ENCODE data around the gene AGBL4. TPM values are rescaled to one million over a fixed set of nuclear protein-coding genes. Genes with fewer than 3 reads are reported as not detected.

Gene AGBL4
- total and polyA plus RNA-seq, 2 donors: 0.18 to 0.24 TPM

- no peak for DNase-seq (ENCODE audit: low read depth in 6 of 9, low spot score in 9 of 9)
- WGBS: 89% methylated on average over 1 of the region's 1 CpG
- Histone ChIP-seq H3K36me3 (ENCODE audit: control insufficient read depth in 2 of 2, insufficient read depth in 2 of 2, low read length in 1 of 2) (no peaks in the 10 kb centered on the region), H3K4me3 (ENCODE audit: low read length in 2 of 2) (no peak overlapping the region), H3K27ac (ENCODE audit: low read depth in 1 of 2, low read length in 1 of 2) (no peak overlapping the region), H3K4me1 (ENCODE audit: control insufficient read depth in 2 of 2, insufficient read depth in 2 of 2, low read length in 2 of 2) (no peaks in the 10 kb centered on the region), H3K27me3 (ENCODE audit: control insufficient read depth in 2 of 2, insufficient read depth in 1 of 2, low read length in 1 of 2) (no peaks in the 10 kb centered on the region), H3K9me3 (ENCODE audit: control insufficient read depth in 2 of 2, insufficient read depth in 1 of 2, low read length in 1 of 2) (no peaks in the 10 kb centered on the region)
Observed at GRCh38 chr1:48600182-48600581, 1423.6 kb downstream of the AGBL4 start.

GRCh38 chr1:48597663-48598062 is 1426.1 kb downstream of the AGBL4 start:
- no peak for DNase-seq (ENCODE audit: low read depth in 6 of 9, low spot score in 9 of 9)
- H3K36me3 ChIP-seq (ENCODE audit: control insufficient read depth in 2 of 2, insufficient read depth in 2 of 2, low read length in 1 of 2): no peaks in the 10 kb centered on the region
- H3K4me1 ChIP-seq (ENCODE audit: control insufficient read depth in 2 of 2, insufficient read depth in 2 of 2, low read length in 2 of 2): no peaks in the 10 kb centered on the region
- no peak overlapping the region for H3K27ac ChIP-seq (ENCODE audit: low read depth in 1 of 2, low read length in 1 of 2)
- no peak overlapping the region for H3K4me3 ChIP-seq (ENCODE audit: low read length in 2 of 2)
- H3K27me3 ChIP-seq (ENCODE audit: control insufficient read depth in 2 of 2, insufficient read depth in 1 of 2, low read length in 1 of 2): no peaks in the 10 kb centered on the region
- no peaks in the 10 kb centered on the region for H3K9me3 ChIP-seq (ENCODE audit: control insufficient read depth in 2 of 2, insufficient read depth in 1 of 2, low read length in 1 of 2)

GRCh38 chr1:48596046-48596445 is 1427.7 kb downstream of the AGBL4 start:
- Histone ChIP-seq H3K4me1 (ENCODE audit: control insufficient read depth in 2 of 2, insufficient read depth in 2 of 2, low read length in 2 of 2) (no peaks in the 10 kb centered on the region), H3K36me3 (ENCODE audit: control insufficient read depth in 2 of 2, insufficient read depth in 2 of 2, low read length in 1 of 2) (no peaks in the 10 kb centered on the region), H3K27me3 (ENCODE audit: control insufficient read depth in 2 of 2, insufficient read depth in 1 of 2, low read length in 1 of 2) (no peaks in the 10 kb centered on the region), H3K27ac (ENCODE audit: low read depth in 1 of 2, low read length in 1 of 2) (no peak overlapping the region), H3K9me3 (ENCODE audit: control insufficient read depth in 2 of 2, insufficient read depth in 1 of 2, low read length in 1 of 2) (no peaks in the 10 kb centered on the region), H3K4me3 (ENCODE audit: low read length in 2 of 2) (no peak overlapping the region)
- no peak for DNase-seq (ENCODE audit: low read depth in 6 of 9, low spot score in 9 of 9)
- 86% methylated on average over 2 of the region's 2 CpGs for WGBS

GRCh38 chr1:48595613-48596012 is 1428.1 kb downstream of the AGBL4 start:
- Histone ChIP-seq H3K27me3 (ENCODE audit: control insufficient read depth in 2 of 2, insufficient read depth in 1 of 2, low read length in 1 of 2) (no peaks in the 10 kb centered on the region), H3K4me1 (ENCODE audit: control insufficient read depth in 2 of 2, insufficient read depth in 2 of 2, low read length in 2 of 2) (no peaks in the 10 kb centered on the region), H3K9me3 (ENCODE audit: control insufficient read depth in 2 of 2, insufficient read depth in 1 of 2, low read length in 1 of 2) (no peaks in the 10 kb centered on the region), H3K36me3 (ENCODE audit: control insufficient read depth in 2 of 2, insufficient read depth in 2 of 2, low read length in 1 of 2) (no peaks in the 10 kb centered on the region), H3K4me3 (ENCODE audit: low read length in 2 of 2) (no peak overlapping the region), H3K27ac (ENCODE audit: low read depth in 1 of 2, low read length in 1 of 2) (no peak overlapping the region)
- DNase-seq (ENCODE audit: low read depth in 6 of 9, low spot score in 9 of 9): no peak
- 96% methylated on average over 5 of the region's 5 CpGs for WGBS

GRCh38 chr1:48592330-48592729 is 1431.4 kb downstream of the AGBL4 start:
- no peak overlapping the region for H3K27ac ChIP-seq (ENCODE audit: low read depth in 1 of 2, low read length in 1 of 2)
- WGBS: 94% methylated on average over 1 of the region's 1 CpG
- no peaks in the 10 kb centered on the region for H3K36me3 ChIP-seq (ENCODE audit: control insufficient read depth in 2 of 2, insufficient read depth in 2 of 2, low read length in 1 of 2)
- no peaks in the 10 kb centered on the region for H3K9me3 ChIP-seq (ENCODE audit: control insufficient read depth in 2 of 2, insufficient read depth in 1 of 2, low read length in 1 of 2)
- no peaks in the 10 kb centered on the region for H3K4me1 ChIP-seq (ENCODE audit: control insufficient read depth in 2 of 2, insufficient read depth in 2 of 2, low read length in 2 of 2)
- DNase-seq (ENCODE audit: low read depth in 6 of 9, low spot score in 9 of 9): no peak
- H3K4me3 ChIP-seq (ENCODE audit: low read length in 2 of 2): no peak overlapping the region
- H3K27me3 ChIP-seq (ENCODE audit: control insufficient read depth in 2 of 2, insufficient read depth in 1 of 2, low read length in 1 of 2): no peaks in the 10 kb centered on the region

- Histone ChIP-seq H3K4me3 (ENCODE audit: low read length in 2 of 2) (no peak overlapping the region), H3K27me3 (ENCODE audit: control insufficient read depth in 2 of 2, insufficient read depth in 1 of 2, low read length in 1 of 2) (no peaks in the 10 kb centered on the region), H3K9me3 (ENCODE audit: control insufficient read depth in 2 of 2, insufficient read depth in 1 of 2, low read length in 1 of 2) (no peaks in the 10 kb centered on the region), H3K27ac (ENCODE audit: low read depth in 1 of 2, low read length in 1 of 2) (no peak overlapping the region), H3K4me1 (ENCODE audit: control insufficient read depth in 2 of 2, insufficient read depth in 2 of 2, low read length in 2 of 2) (no peaks in the 10 kb centered on the region), H3K36me3 (ENCODE audit: control insufficient read depth in 2 of 2, insufficient read depth in 2 of 2, low read length in 1 of 2) (no peaks in the 10 kb centered on the region)
- DNase-seq (ENCODE audit: low read depth in 6 of 9, low spot score in 9 of 9): no peak
- 94% methylated on average over 4 of the region's 4 CpGs for WGBS
Observed at GRCh38 chr1:48591181-48591580, 1432.6 kb downstream of the AGBL4 start.

GRCh38 chr1:48588061-48588460 is 1435.7 kb downstream of the AGBL4 start:
- no peak overlapping the region for H3K27ac ChIP-seq (ENCODE audit: low read depth in 1 of 2, low read length in 1 of 2)
- H3K4me3 ChIP-seq (ENCODE audit: low read length in 2 of 2): no peak overlapping the region
- no peaks in the 10 kb centered on the region for H3K36me3 ChIP-seq (ENCODE audit: control insufficient read depth in 2 of 2, insufficient read depth in 2 of 2, low read length in 1 of 2)
- no peak for DNase-seq (ENCODE audit: low read depth in 6 of 9, low spot score in 9 of 9)
- no peaks in the 10 kb centered on the region for H3K27me3 ChIP-seq (ENCODE audit: control insufficient read depth in 2 of 2, insufficient read depth in 1 of 2, low read length in 1 of 2)
- H3K4me1 ChIP-seq (ENCODE audit: control insufficient read depth in 2 of 2, insufficient read depth in 2 of 2, low read length in 2 of 2): no peaks in the 10 kb centered on the region
- no peaks in the 10 kb centered on the region for H3K9me3 ChIP-seq (ENCODE audit: control insufficient read depth in 2 of 2, insufficient read depth in 1 of 2, low read length in 1 of 2)

GRCh38 chr1:48582408-48582807 is 1441.3 kb downstream of the AGBL4 start:
- no peaks in the 10 kb centered on the region for H3K4me1 ChIP-seq (ENCODE audit: control insufficient read depth in 2 of 2, insufficient read depth in 2 of 2, low read length in 2 of 2)

GRCh38 chr1:48581270-48581669 is 1442.5 kb downstream of the AGBL4 start:
- Histone ChIP-seq H3K27me3 (ENCODE audit: control insufficient read depth in 2 of 2, insufficient read depth in 1 of 2, low read length in 1 of 2) (no peaks in the 10 kb centered on the region), H3K4me1 (ENCODE audit: control insufficient read depth in 2 of 2, insufficient read depth in 2 of 2, low read length in 2 of 2) (no peaks in the 10 kb centered on the region), H3K9me3 (ENCODE audit: control insufficient read depth in 2 of 2, insufficient read depth in 1 of 2, low read length in 1 of 2) (no peaks in the 10 kb centered on the region), H3K27ac (ENCODE audit: low read depth in 1 of 2, low read length in 1 of 2) (no peak overlapping the region), H3K4me3 (ENCODE audit: low read length in 2 of 2) (no peak overlapping the region), H3K36me3 (ENCODE audit: control insufficient read depth in 2 of 2, insufficient read depth in 2 of 2, low read length in 1 of 2) (no peaks in the 10 kb centered on the region)
- no peak for DNase-seq (ENCODE audit: low read depth in 6 of 9, low spot score in 9 of 9)
- WGBS: 33% methylated on average over 2 of the region's 2 CpGs

More at GRCh38 chr1:48582408-48582807, 1441.3 kb downstream of the AGBL4 start:
- H3K27me3 ChIP-seq (ENCODE audit: control insufficient read depth in 2 of 2, insufficient read depth in 1 of 2, low read length in 1 of 2): no peaks in the 10 kb centered on the region
- H3K9me3 ChIP-seq (ENCODE audit: control insufficient read depth in 2 of 2, insufficient read depth in 1 of 2, low read length in 1 of 2): no peaks in the 10 kb centered on the region
- H3K4me3 ChIP-seq (ENCODE audit: low read length in 2 of 2): no peak overlapping the region
- 97% methylated on average over 3 of the region's 3 CpGs for WGBS
- DNase-seq (ENCODE audit: low read depth in 6 of 9, low spot score in 9 of 9): no peak
- no peaks in the 10 kb centered on the region for H3K36me3 ChIP-seq (ENCODE audit: control insufficient read depth in 2 of 2, insufficient read depth in 2 of 2, low read length in 1 of 2)
- H3K27ac ChIP-seq (ENCODE audit: low read depth in 1 of 2, low read length in 1 of 2): no peak overlapping the region

GRCh38 chr1:48576565-48576964 is 1447.2 kb downstream of the AGBL4 start:
- Histone ChIP-seq H3K27ac (ENCODE audit: low read depth in 1 of 2, low read length in 1 of 2) (no peak overlapping the region), H3K9me3 (ENCODE audit: control insufficient read depth in 2 of 2, insufficient read depth in 1 of 2, low read length in 1 of 2) (no peaks in the 10 kb centered on the region), H3K36me3 (ENCODE audit: control insufficient read depth in 2 of 2, insufficient read depth in 2 of 2, low read length in 1 of 2) (no peaks in the 10 kb centered on the region), H3K4me1 (ENCODE audit: control insufficient read depth in 2 of 2, insufficient read depth in 2 of 2, low read length in 2 of 2) (no peaks in the 10 kb centered on the region), H3K4me3 (ENCODE audit: low read length in 2 of 2) (no peak overlapping the region), H3K27me3 (ENCODE audit: control insufficient read depth in 2 of 2, insufficient read depth in 1 of 2, low read length in 1 of 2) (no peaks in the 10 kb centered on the region)
- DNase-seq (ENCODE audit: low read depth in 6 of 9, low spot score in 9 of 9): no peak
- WGBS: 87% methylated on average over 2 of the region's 2 CpGs
